Parathyroid adenoma (tissue), 2 donors: ENCODE results near the gene MOB3B.

Source experiments
- H2AFZ ChIP-seq: fragments of 300-600 bp; sonication (generic); one replicate; pipeline ENCODE4 v1.7.0; 2017; ENCODE audit warnings: antibody characterized with exemption, mild to moderate bottlenecking
- H3K27ac ChIP-seq: fragments of 300-600 bp; sonication (generic); one replicate; pipeline ENCODE4 v1.7.0; 2017
- H3K27me3 ChIP-seq: fragments of 300-600 bp; sonication (generic); one replicate; pipeline ENCODE4 v1.7.0; 2017; ENCODE audit warnings: low read length; ENCODE audit not compliant: control insufficient read depth, insufficient read depth
- H3K36me3 ChIP-seq: fragments of 300-600 bp; sonication (generic); one replicate; pipeline ENCODE4 v1.7.0; 2017; ENCODE audit warnings: low read length; ENCODE audit not compliant: control insufficient read depth, insufficient read depth
- H3K4me1 ChIP-seq: fragments of 300-600 bp; sonication (generic); one replicate; pipeline ENCODE4 v1.7.0; 2017; ENCODE audit warnings: control low read depth
- H3K4me2 ChIP-seq: fragments of 300-600 bp; sonication (generic); one replicate; pipeline ENCODE4 v1.7.0; 2017; ENCODE audit warnings: low read length
- H3K4me3 ChIP-seq: fragments of 300-600 bp; sonication (generic); one replicate; pipeline ENCODE4 v1.7.0; 2017; ENCODE audit warnings: low read depth, low read length
- H3K79me2 ChIP-seq: fragments of 300-600 bp; sonication (generic); one replicate; pipeline ENCODE4 v1.7.0; 2017; ENCODE audit warnings: control low read depth
- H3K9ac ChIP-seq: fragments of 300-600 bp; sonication (generic); one replicate; pipeline ENCODE4 v1.7.0; 2017; ENCODE audit warnings: mild to moderate bottlenecking
- H3K9me3 ChIP-seq: fragments of 300-600 bp; sonication (generic); one replicate; pipeline ENCODE4 v1.7.0; 2017; ENCODE audit warnings: low read length; ENCODE audit not compliant: control insufficient read depth
- TF ChIP-seq, protein P1 (sequence below): fragments of 300-600 bp; sonication (generic); IDR thresholded peaks from one replicate; pipeline ENCODE4 v1.7.0; 2017; ENCODE audit warnings: antibody characterized with exemption, mild to moderate bottlenecking
- donor health status: primary hyperparathyroidism.

MOB3B gene

DNA sequence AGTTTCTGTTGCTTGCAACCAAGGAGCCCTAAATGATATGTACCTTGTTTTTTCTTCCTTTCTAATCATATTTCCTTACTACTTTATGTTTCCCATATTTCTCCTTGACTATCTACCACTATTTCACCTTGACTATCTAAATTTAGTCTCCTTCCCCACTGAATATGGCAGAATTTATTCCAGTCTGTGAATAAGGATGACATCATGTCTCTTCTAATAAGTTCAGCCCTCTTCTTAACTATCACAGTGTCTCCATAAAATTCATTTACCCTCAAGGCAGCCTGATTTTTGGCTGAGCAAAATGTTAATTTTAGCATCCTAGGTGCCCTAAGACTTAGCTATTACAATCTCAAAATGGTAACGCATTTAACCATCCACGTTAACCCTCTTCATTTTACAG, 133.1 kb downstream of the MOB3B start:
- Histone ChIP-seq H3K9ac (no peak overlapping the region), H3K9me3 (no peaks in the 10 kb centered on the region), H3K36me3 (no peaks in the 10 kb centered on the region), H3K4me3 (no peak overlapping the region), H3K79me2 (no peaks in the 10 kb centered on the region), H2AFZ (no peak overlapping the region), H3K27ac (no peak overlapping the region), H3K27me3 (no peaks in the 10 kb centered on the region), H3K4me2 (no peak overlapping the region), H3K4me1 (no peaks in the 10 kb centered on the region)
- TF ChIP-seq, protein P1, sequence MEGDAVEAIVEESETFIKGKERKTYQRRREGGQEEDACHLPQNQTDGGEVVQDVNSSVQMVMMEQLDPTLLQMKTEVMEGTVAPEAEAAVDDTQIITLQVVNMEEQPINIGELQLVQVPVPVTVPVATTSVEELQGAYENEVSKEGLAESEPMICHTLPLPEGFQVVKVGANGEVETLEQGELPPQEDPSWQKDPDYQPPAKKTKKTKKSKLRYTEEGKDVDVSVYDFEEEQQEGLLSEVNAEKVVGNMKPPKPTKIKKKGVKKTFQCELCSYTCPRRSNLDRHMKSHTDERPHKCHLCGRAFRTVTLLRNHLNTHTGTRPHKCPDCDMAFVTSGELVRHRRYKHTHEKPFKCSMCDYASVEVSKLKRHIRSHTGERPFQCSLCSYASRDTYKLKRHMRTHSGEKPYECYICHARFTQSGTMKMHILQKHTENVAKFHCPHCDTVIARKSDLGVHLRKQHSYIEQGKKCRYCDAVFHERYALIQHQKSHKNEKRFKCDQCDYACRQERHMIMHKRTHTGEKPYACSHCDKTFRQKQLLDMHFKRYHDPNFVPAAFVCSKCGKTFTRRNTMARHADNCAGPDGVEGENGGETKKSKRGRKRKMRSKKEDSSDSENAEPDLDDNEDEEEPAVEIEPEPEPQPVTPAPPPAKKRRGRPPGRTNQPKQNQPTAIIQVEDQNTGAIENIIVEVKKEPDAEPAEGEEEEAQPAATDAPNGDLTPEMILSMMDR, result no peak

DNA sequence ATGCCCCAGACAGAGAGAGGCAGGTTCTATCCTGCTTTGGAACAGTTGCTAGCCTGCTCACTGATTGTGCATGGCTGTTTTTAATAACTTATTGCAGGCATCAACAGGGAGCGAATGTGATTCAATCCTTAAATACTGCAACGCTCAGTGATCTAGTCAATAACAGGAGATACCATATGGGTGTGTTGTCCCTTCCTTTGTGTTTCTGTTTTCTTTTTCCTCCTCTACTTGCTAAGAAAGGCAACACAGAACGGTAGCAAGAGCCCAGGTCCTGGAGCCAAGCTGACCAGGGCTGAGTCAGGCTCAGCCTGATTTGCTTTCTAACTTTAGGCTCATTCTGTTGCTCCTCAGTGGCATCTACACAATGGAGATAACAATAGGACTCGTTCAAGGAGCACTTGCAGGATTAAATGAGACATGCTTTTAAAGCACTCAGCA, 134.1 kb downstream of the MOB3B start:
- Histone ChIP-seq H3K27ac (no peak overlapping the region), H3K4me1 (no peaks in the 10 kb centered on the region), H3K4me2 (no peak overlapping the region), H3K27me3 (no peaks in the 10 kb centered on the region), H3K9ac (no peak overlapping the region), H3K36me3 (no peaks in the 10 kb centered on the region), H3K9me3 (no peaks in the 10 kb centered on the region), H3K79me2 (no peaks in the 10 kb centered on the region), H2AFZ (no peak overlapping the region), H3K4me3 (no peak overlapping the region)
- TF ChIP-seq, protein P1, result no peak

DNA sequence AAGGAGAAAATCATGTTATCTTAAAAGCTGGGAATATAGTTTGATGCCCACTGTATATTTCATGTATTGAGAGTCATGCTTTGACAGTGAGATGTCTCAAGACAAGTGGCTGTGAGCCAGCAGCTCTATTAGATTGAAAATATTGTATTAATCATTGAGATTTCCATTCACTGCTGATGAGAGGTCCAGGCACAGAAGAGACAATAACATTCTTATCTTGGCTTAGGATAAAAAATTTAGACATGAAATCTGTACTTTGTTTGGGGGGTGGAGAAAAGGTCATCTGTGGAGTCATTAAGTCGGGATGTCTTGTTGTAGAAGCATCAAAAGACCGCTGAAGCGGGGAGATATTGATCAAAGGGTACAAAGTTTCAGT, 134.8 kb downstream of the MOB3B start:
- Histone ChIP-seq H3K27ac (no peak overlapping the region), H3K9ac (no peak overlapping the region), H3K79me2 (no peaks in the 10 kb centered on the region), H3K4me3 (no peak overlapping the region), H3K4me2 (no peak overlapping the region), H3K4me1 (no peaks in the 10 kb centered on the region), H3K9me3 (no peaks in the 10 kb centered on the region), H3K36me3 (no peaks in the 10 kb centered on the region), H2AFZ (no peak overlapping the region), H3K27me3 (no peaks in the 10 kb centered on the region)
- TF ChIP-seq, protein P1, result no peak

DNA sequence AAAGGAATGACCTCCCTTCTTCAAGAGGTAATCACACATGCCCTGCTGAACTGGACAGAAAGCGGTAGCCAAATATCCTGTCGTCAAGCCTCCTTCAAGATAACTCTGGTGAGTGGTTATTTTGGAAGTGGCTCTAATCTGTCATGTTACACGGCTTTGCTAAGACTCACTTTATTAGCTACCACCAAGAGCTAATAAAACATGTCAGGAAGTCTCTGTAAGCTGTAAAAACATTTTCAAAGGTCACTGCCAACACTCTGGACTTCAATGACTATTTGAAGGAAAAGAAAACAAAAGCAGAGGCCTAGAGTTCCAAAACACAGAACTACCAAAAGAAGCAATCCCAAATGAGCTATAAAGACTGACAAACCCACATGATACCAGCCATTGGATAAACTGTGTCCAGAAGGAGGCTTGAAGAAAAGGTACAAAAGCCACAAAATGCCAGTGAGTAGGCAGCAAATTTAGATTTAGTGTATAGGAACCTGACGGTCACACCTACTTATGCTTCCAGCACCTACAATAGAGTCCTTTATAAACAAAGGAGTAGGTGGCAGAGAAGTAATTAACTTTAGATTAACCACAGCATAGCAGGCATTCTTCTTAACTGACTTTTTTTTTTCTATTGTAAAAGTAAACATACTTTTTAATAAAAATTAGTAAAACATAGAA, 135.3 kb downstream of the MOB3B start:
- no peak overlapping the region for H3K27ac ChIP-seq
- H3K9me3 ChIP-seq, result no peaks in the 10 kb centered on the region
- H3K4me3 ChIP-seq, result no peak overlapping the region
- TF ChIP-seq, protein P1, result no peak
- H3K79me2 ChIP-seq, result no peaks in the 10 kb centered on the region
- no peaks in the 10 kb centered on the region for H3K4me1 ChIP-seq
- H3K27me3 ChIP-seq, result no peaks in the 10 kb centered on the region
- no peak overlapping the region for H3K9ac ChIP-seq
- H3K36me3 ChIP-seq, result no peaks in the 10 kb centered on the region
- H3K4me2 ChIP-seq, result no peak overlapping the region
- no peak overlapping the region for H2AFZ ChIP-seq
